Measurements from ENCODE around the gene CDON. TPM values are rescaled to one million over a fixed set of nuclear protein-coding genes. Genes with fewer than 3 reads are reported as not detected.
A peak's percentile ranks its signal among the peaks of the same experiment; 100 is the strongest.

The CDON gene
- total and polyA plus RNA-seq, 4 experiments from 2014 or later, result 0.03 to 3.1 (median 1.6) TPM

DNA sequence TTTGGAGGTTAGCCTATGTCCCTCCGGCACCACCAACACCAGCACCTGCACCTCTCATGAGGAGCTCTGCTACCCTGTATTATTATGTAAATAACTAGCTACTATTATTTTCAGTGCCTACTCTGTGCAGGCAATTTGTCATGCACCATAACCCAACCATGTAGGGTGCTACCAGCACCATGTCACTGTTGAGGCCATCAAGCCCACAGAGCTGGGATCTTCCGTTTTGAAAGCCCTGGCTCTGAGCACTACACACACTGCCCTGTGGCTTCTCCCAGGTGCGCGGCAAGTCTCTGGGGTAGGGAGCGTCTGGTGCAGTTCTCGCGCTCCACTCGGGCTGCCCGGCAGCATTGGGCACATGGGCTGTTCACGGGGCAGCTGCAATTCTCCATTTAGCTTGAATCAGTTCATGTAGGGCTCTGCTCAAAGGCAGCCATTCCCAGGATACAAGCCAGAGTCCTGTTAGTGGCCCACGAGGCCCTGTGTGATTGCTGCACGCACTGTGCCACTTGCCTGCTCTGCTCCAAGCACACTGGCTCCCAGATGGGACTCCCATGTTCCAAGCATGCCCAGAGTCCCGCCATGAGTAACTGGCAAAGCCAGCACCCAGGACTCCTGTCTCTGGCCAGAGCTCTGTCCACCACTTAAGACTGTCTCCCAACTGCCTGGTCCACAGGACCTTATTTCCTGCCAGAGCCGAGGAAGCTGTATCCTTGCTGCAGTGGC is 42.5 kb upstream of the CDON start:
- CTCF ChIA-PET (ENCODE audit: partially characterized antibody), result no interaction called here
- Histone ChIP-seq H3K4me3 (ENCODE audit: low read length in 2 of 2) (no peak overlapping the region), H3K36me3 (ENCODE audit: insufficient read depth, low read length) (no peaks in the 10 kb centered on the region), H3K4me1 (ENCODE audit: insufficient read depth, low read length) (no peaks in the 10 kb centered on the region), H3K27ac (ENCODE audit: low read depth, low read length) (no peak overlapping the region), H3K9me3 (ENCODE audit: control insufficient read depth in 1 of 2, low read length in 2 of 2) (no peaks in the 10 kb centered on the region), H3K27me3 (ENCODE audit: insufficient read depth, low read length) (no peaks in the 10 kb centered on the region)
- Mint-ChIP-seq H3K9me3 (peaks cover 0 to 3% (median 0%) of the 10 kb centered on the region in 8 donors), H3K4me1 (peaks cover 0 to 3% (median 0%) of the 10 kb centered on the region in 4 donors), H3K27me3 (peaks cover 0 to 1% of the 10 kb centered on the region in 2 donors), H3K36me3 (no peaks in the 10 kb centered on the region), H3K27ac (no peak overlapping the region), H3K4me3 (no peak overlapping the region)
- intact Hi-C loops (cut with micrococcal nuclease), result no loop called here
- no peak for DNase-seq
- POLR2A ChIA-PET (ENCODE audit: partially characterized antibody), result no interaction called here

DNA sequence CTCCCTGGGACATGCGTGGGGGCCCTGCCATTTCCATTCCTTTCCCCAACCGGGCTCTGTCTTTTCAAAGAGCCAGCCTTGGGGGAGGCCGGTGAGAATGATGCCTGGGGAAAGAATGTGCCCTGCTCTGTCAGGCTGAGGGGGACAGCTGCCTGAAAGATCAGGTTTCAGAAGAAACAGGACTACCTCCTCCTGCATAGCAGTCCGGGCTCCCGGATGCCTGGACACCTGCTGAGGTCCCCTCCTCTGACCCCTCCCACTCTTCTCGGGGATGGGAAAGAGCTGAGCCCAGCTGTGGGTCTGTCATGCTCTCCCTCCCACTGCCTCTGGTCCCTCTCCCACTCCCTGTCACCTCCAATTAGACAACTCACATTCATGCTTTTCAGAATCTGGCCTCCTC is 41.8 kb upstream of the CDON start:
- POLR2A ChIA-PET (ENCODE audit: partially characterized antibody), result no interaction called here
- H3K4me3 ChIP-seq (ENCODE audit: low read length in 2 of 2), result no peak overlapping the region
- CTCF ChIA-PET (ENCODE audit: partially characterized antibody), result no interaction called here

DNA sequence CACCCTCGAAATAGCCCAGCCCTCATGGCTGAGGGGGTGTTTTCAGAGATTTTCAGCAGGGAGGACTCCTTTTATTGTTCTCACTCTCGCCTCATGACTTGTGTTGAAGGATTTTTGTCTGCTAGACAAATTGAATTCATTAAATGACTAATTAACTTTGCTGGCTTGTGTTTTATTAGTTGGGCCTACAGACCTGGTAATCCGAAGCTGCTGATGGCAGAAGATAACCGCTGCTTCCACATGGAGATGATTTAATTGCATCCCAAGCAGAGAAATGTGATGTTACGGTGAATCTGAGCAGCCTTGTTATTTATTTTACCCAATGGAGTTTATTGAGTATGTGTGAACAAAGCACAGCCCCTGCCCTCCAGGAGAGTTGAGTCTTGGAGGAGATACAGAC is 40.5 kb upstream of the CDON start:
- Histone ChIP-seq H3K27ac (ENCODE audit: low read depth, low read length) (no peak overlapping the region), H3K4me1 (ENCODE audit: insufficient read depth, low read length) (no peaks in the 10 kb centered on the region), H3K4me3 (ENCODE audit: low read length in 2 of 2) (no peak overlapping the region), H3K36me3 (ENCODE audit: insufficient read depth, low read length) (no peaks in the 10 kb centered on the region), H3K27me3 (ENCODE audit: insufficient read depth, low read length) (no peaks in the 10 kb centered on the region), H3K9me3 (ENCODE audit: control insufficient read depth in 1 of 2, low read length in 2 of 2) (no peaks in the 10 kb centered on the region)
- H3K27me3 Mint-ChIP-seq, result peaks cover 0 to 1% of the 10 kb centered on the region in 2 donors
- ChIA-PET POLR2A (ENCODE audit: partially characterized antibody) (no interaction called here), CTCF (ENCODE audit: partially characterized antibody) (no interaction called here)
- H3K27ac Mint-ChIP-seq, result no peak overlapping the region
- H3K4me3 Mint-ChIP-seq, result no peak overlapping the region
- intact Hi-C loops (cut with micrococcal nuclease), result no loop called here
- peaks cover 0 to 3% (median 0%) of the 10 kb centered on the region in 4 donors for H3K4me1 Mint-ChIP-seq
- no peak for DNase-seq
- peaks cover 0 to 3% (median 0%) of the 10 kb centered on the region in 8 donors for H3K9me3 Mint-ChIP-seq
- H3K36me3 Mint-ChIP-seq, result no peaks in the 10 kb centered on the region

More for the DNA sequence above, 41.8 kb upstream of the CDON start:
- Histone ChIP-seq H3K36me3 (ENCODE audit: insufficient read depth, low read length) (no peaks in the 10 kb centered on the region), H3K27me3 (ENCODE audit: insufficient read depth, low read length) (no peaks in the 10 kb centered on the region), H3K27ac (ENCODE audit: low read depth, low read length) (no peak overlapping the region), H3K9me3 (ENCODE audit: control insufficient read depth in 1 of 2, low read length in 2 of 2) (no peaks in the 10 kb centered on the region), H3K4me1 (ENCODE audit: insufficient read depth, low read length) (no peaks in the 10 kb centered on the region)
- intact Hi-C loops (cut with micrococcal nuclease), result no loop called here
- peaks cover 0 to 3% (median 0%) of the 10 kb centered on the region in 8 donors for H3K9me3 Mint-ChIP-seq
- H3K27ac Mint-ChIP-seq, result no peak overlapping the region
- DNase-seq, result no peak
- H3K27me3 Mint-ChIP-seq, result peaks cover 0 to 1% of the 10 kb centered on the region in 2 donors
- no peaks in the 10 kb centered on the region for H3K36me3 Mint-ChIP-seq
- H3K4me3 Mint-ChIP-seq, result no peak overlapping the region
- peaks cover 0 to 3% (median 0%) of the 10 kb centered on the region in 4 donors for H3K4me1 Mint-ChIP-seq

DNA sequence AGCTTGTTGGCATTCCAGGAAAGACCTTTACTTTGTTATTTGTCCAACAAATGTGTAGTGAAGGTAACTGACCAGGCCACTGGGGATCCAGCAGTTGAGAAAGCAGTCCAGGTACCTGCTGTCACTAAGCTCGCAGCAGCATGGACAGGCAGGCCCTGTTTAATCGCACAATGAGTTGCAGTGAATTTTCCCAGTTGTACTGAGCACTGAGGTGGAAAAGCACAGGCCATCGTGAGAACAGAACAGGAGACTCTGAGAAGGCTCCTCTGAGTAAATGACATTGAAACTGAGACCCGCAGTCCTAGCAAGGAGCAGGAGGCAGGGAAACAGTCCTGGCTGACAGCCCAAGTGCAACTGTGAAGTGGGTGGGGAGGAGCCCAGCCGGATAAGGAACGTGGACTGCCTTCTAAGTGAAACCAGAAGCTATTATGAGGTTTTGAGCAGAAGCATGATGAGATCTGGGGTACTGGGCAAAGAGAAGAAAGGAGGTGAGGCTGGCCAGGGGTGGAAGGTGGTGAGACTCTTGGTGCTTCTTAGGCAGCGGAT is 39.8 kb upstream of the CDON start:
- CTCF ChIA-PET (ENCODE audit: partially characterized antibody), result interaction anchor here (0.9 kb wide), 1 partner anchor 8 kb away, joined by 3 read pairs; no protein-coding TSS in a partner anchor
- POLR2A ChIA-PET (ENCODE audit: partially characterized antibody), result no interaction called here
- Histone ChIP-seq H3K36me3 (ENCODE audit: insufficient read depth, low read length) (no peaks in the 10 kb centered on the region), H3K4me1 (ENCODE audit: insufficient read depth, low read length) (no peaks in the 10 kb centered on the region), H3K9me3 (ENCODE audit: control insufficient read depth in 1 of 2, low read length in 2 of 2) (no peaks in the 10 kb centered on the region), H3K27ac (ENCODE audit: low read depth, low read length) (no peak overlapping the region), H3K4me3 (ENCODE audit: low read length in 2 of 2) (no peak overlapping the region), H3K27me3 (ENCODE audit: insufficient read depth, low read length) (no peaks in the 10 kb centered on the region)
- no peak for DNase-seq
- Mint-ChIP-seq H3K27me3 (peaks cover 0 to 1% of the 10 kb centered on the region in 2 donors), H3K9me3 (no peaks in the 10 kb centered on the region), H3K4me1 (peaks cover 0 to 3% (median 0%) of the 10 kb centered on the region in 4 donors), H3K27ac (peak overlapping the region in 1 of 7 donors; percentile 76), H3K4me3 (no peak overlapping the region), H3K36me3 (no peaks in the 10 kb centered on the region)
- intact Hi-C loops (cut with micrococcal nuclease), result no loop called here

DNA sequence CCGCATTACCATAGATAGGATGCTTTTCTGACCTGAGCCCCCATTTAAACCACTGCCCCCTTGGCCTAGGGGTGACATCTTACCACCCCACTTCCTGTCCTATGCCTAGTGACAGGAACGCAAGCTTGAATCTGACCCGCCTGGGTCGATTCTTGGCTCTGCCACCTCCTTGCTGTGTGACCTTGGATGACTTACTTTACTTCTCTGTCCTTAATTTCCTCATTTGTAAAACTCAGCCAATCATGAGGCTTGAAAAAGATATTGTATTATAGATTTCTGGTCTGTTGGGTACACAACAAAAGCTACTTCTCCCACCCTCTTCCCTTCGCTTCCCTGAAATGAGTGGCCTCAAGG is 39.2 kb upstream of the CDON start:
- Histone ChIP-seq H3K4me1 (ENCODE audit: insufficient read depth, low read length) (no peaks in the 10 kb centered on the region), H3K9me3 (ENCODE audit: control insufficient read depth in 1 of 2, low read length in 2 of 2) (no peaks in the 10 kb centered on the region), H3K27ac (ENCODE audit: low read depth, low read length) (no peak overlapping the region), H3K27me3 (ENCODE audit: insufficient read depth, low read length) (no peaks in the 10 kb centered on the region), H3K4me3 (ENCODE audit: low read length in 2 of 2) (no peak overlapping the region), H3K36me3 (ENCODE audit: insufficient read depth, low read length) (no peaks in the 10 kb centered on the region)
- no peak for DNase-seq
- CTCF ChIA-PET (ENCODE audit: partially characterized antibody), result interaction anchor here (0.9 to 1.1 kb wide), 2 partner anchors 9 to 180 kb away, joined by 3 read pairs; no protein-coding TSS in a partner anchor
- Mint-ChIP-seq H3K4me3 (no peak overlapping the region), H3K36me3 (no peaks in the 10 kb centered on the region), H3K9me3 (no peaks in the 10 kb centered on the region), H3K27ac (no peak overlapping the region), H3K27me3 (peaks cover 0 to 1% of the 10 kb centered on the region in 2 donors), H3K4me1 (peaks cover 0 to 3% (median 0%) of the 10 kb centered on the region in 4 donors)
- POLR2A ChIA-PET (ENCODE audit: partially characterized antibody), result no interaction called here
- intact Hi-C loops (cut with micrococcal nuclease), result no loop called here

DNA sequence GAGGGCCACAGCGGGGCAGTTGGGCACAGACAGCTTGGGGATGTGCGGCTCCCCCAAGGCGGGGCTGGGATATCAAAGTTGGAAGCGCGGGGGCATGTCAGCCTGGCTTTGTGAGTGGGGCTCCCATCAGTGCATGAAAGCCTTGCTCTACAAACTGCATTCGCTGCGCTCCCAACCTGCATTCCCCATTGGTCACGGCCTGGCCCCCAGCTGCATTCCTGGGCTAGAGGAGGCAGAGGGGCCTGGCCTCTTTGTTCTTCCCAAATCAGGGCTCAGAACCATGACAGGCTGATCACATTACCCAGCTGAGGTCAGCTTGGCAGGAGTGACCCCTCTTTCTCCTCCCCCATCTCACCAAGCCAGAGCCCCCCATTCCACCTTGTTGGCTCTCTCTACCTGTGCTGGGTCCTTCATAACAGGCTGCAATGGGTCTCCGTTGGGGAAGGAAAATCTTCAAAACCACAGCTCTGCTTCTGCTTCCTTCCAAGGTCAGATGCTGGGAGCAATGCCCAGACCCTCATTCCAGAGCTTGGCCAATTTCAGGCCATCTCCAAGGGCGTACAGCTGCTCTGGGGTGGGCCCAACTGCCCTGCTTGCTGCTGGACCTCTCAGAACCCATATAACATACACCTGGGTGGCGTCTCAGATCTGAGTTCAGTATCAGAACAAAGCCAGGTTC is 38.7 kb upstream of the CDON start:
- H3K27ac ChIP-seq (ENCODE audit: low read depth, low read length), result no peak overlapping the region
- peaks cover 0 to 1% of the 10 kb centered on the region in 2 donors for H3K27me3 Mint-ChIP-seq
- H3K4me1 ChIP-seq (ENCODE audit: insufficient read depth, low read length), result no peaks in the 10 kb centered on the region
- no peaks in the 10 kb centered on the region for H3K27me3 ChIP-seq (ENCODE audit: insufficient read depth, low read length)
- no peaks in the 10 kb centered on the region for H3K9me3 Mint-ChIP-seq
- H3K4me1 Mint-ChIP-seq, result peaks cover 0 to 3% (median 0%) of the 10 kb centered on the region in 4 donors
- ChIA-PET POLR2A (ENCODE audit: partially characterized antibody) (no interaction called here), CTCF (ENCODE audit: partially characterized antibody) (interaction anchor here (0.9 to 1.1 kb wide), 2 partner anchors 9 to 179 kb away, joined by 3 read pairs; no protein-coding TSS in a partner anchor)
- no peak overlapping the region for H3K4me3 Mint-ChIP-seq
- no peak overlapping the region for H3K4me3 ChIP-seq (ENCODE audit: low read length in 2 of 2)
- H3K36me3 ChIP-seq (ENCODE audit: insufficient read depth, low read length), result no peaks in the 10 kb centered on the region
- no peaks in the 10 kb centered on the region for H3K9me3 ChIP-seq (ENCODE audit: control insufficient read depth in 1 of 2, low read length in 2 of 2)
- H3K27ac Mint-ChIP-seq, result no peak overlapping the region
- no peak for DNase-seq
- H3K36me3 Mint-ChIP-seq, result no peaks in the 10 kb centered on the region
- intact Hi-C loops (cut with micrococcal nuclease), result no loop called here

DNA sequence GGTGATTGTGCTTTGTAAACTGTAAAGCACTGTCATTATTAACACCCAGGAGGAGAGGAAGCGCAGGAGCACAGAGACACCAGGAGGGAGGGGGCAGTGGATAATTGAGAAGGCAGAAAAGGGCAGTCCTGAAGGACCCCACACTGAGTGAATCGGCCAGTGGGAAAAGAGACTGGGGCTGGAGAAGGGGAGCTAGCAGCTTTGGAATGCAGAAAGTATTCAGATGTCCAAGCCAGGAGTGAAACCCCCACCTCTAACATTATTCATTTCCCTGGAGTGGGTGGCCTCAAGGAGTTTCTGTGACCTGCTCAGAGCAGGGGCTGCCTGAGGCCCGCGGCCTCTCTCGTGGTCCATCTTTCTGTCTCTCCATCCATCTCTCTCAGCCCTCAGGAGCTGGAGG is 38.0 kb upstream of the CDON start:
- H3K9me3 ChIP-seq (ENCODE audit: control insufficient read depth in 1 of 2, low read length in 2 of 2), result no peaks in the 10 kb centered on the region
- no peak for DNase-seq
- intact Hi-C loops (cut with micrococcal nuclease), result no loop called here
- Mint-ChIP-seq H3K36me3 (no peaks in the 10 kb centered on the region), H3K27ac (no peak overlapping the region), H3K4me3 (no peak overlapping the region), H3K9me3 (no peaks in the 10 kb centered on the region), H3K4me1 (peaks cover 0 to 3% (median 0%) of the 10 kb centered on the region in 4 donors), H3K27me3 (peaks cover 0 to 1% of the 10 kb centered on the region in 2 donors)
- ChIA-PET POLR2A (ENCODE audit: partially characterized antibody) (no interaction called here), CTCF (ENCODE audit: partially characterized antibody) (interaction anchor here (1.1 kb wide), 1 partner anchor 179 kb away, joined by 3 read pairs; no protein-coding TSS in a partner anchor)
- H3K27ac ChIP-seq (ENCODE audit: low read depth, low read length), result no peak overlapping the region
- no peaks in the 10 kb centered on the region for H3K36me3 ChIP-seq (ENCODE audit: insufficient read depth, low read length)
- H3K4me3 ChIP-seq (ENCODE audit: low read length in 2 of 2), result no peak overlapping the region
- H3K27me3 ChIP-seq (ENCODE audit: insufficient read depth, low read length), result no peaks in the 10 kb centered on the region
- H3K4me1 ChIP-seq (ENCODE audit: insufficient read depth, low read length), result no peaks in the 10 kb centered on the region
